ENCODE results near the gene C22orf15.

Gene C22orf15

DNA sequence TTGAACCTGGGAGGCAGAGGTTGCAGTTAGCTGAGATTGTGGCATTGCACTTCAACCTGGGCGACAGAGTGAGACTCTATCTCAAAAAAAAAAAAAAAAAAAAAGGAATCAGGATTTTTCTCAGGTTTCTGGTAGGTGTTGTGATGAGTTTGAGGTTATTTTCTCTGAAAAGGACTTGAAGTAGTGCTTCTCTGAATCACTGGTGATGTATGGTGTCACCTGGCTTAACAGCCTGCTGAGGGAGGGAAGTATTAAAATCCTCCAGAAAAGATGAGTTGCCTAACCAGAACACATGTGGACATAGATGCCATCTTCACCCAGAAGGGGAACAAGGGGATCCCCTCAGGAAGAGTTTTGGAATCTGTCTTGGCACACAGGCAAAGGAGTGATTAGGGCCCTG is 44.0 kb downstream of the C22orf15 start:
- Histone ChIP-seq H3K36me3 (ENCODE audit: control insufficient read depth, insufficient read depth, low read length) (peaks cover 74% of the 10 kb centered on the region), H3K27ac (ENCODE audit: low read depth, low read length, severe bottlenecking) (no peak overlapping the region)
- 100% methylated on average over 1 of the region's 1 CpG; no CpG with 5 or more reads in 1 of the 2 experiments for WGBS, 2 experiments (ENCODE audit: insufficient coverage in 2 of 2)

DNA sequence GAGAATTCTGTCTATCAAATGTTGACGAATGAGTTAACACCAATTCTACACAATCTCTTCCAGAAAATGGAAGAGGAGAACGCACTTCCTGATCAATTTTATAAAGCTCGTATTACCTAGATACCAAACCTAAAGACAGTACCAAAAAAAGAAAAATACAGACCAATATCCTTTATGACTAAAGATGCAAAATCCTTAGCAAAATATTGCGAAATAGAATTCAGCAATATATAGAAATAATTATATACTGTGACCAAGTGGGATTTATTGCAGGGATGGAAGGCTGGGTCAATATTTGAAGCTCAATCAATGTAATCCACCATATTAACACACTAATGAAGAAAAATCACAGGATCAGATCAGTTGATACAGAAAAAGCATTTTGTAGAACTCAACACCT is 49.6 kb downstream of the C22orf15 start:
- Histone ChIP-seq H3K36me3 (ENCODE audit: control insufficient read depth, insufficient read depth, low read length) (peaks cover 70% of the 10 kb centered on the region), H3K9me3 (ENCODE audit: control insufficient read depth, low read length) (no peaks in the 10 kb centered on the region), H3K4me1 (ENCODE audit: control insufficient read depth, insufficient read depth, low read length, poor library complexity, severe bottlenecking) (peaks cover 14% of the 10 kb centered on the region), H3K4me3 (ENCODE audit: extremely low read depth, insufficient read depth, low read length, poor library complexity, severe bottlenecking) (no peak overlapping the region), H3K27ac (ENCODE audit: low read depth, low read length, severe bottlenecking) (no peak overlapping the region)
- 100% methylated on average over 1 to 3 of the region's 4 CpGs for WGBS, 2 experiments (ENCODE audit: insufficient coverage in 2 of 2)

More for the DNA sequence above, 44.0 kb downstream of the C22orf15 start:
- H3K9me3 ChIP-seq (ENCODE audit: control insufficient read depth, low read length): no peaks in the 10 kb centered on the region
- H3K4me1 ChIP-seq (ENCODE audit: control insufficient read depth, insufficient read depth, low read length, poor library complexity, severe bottlenecking): no peaks in the 10 kb centered on the region
- H3K4me3 ChIP-seq (ENCODE audit: extremely low read depth, insufficient read depth, low read length, poor library complexity, severe bottlenecking): no peak overlapping the region

Measured in mesodermal cell (in vitro differentiated cells).